Fibroblast of skin of abdomen (primary cell): Measurements from ENCODE around the gene EFCAB11.

Experiments
- DNase-seq: peaks from one replicate; pipeline ENCODE4 v3.0.0-alpha.2; 2013

Gene EFCAB11

GRCh38 chr14:89765346-89765745, 189.2 kb downstream of the EFCAB11 start:
- no peak for DNase-seq

GRCh38 chr14:89760086-89760485, 194.4 kb downstream of the EFCAB11 start:
- no peak for DNase-seq

DNA sequence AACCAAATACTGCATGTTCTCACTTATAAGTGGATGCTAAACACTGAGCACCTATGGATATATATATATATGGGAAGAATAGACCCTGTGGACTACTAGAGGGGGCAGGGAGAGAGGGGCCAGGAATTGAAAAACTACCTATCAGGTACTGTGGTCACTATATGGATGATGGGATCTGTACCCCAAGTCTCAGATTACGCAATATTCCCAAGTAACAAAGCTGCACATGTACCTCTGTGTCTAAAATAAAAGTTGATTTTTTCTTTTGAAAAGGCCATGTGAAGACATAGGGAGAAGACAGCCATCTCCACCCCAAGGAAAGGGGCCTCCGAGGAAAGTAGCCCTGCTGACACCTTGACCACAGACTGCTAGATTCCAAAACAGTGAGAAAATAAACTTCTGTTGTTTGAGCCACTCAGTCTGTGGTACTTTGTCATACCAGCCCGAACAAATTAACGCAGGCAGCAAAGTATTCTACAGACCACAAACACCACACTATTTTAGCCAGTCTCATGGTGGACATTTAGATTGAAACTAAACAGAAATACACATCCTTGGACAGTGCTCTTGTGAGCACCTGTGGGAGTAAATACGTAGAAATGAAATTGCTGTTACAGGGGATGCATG, 197.1 kb downstream of the EFCAB11 start:
- DNase-seq, result no peak

DNA sequence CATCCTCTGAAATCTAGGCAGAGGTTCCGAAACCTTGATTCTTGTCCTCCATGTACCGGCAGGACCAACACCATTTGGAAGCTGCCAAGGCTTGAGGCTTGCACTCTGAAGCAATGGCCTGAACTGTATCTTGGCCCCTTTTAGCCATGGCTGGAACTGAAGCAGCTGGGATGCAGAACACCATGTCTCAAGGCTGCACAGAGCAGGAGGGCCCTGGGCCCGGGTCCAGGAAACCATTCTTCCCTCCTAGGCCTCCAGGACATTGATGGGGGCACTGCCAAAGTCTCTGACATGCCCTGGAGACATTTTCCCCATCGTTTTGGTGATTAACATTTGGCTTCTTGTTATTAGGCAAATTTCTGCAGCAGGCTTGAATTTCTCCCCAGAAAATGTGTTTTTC, 198.7 kb downstream of the EFCAB11 start:
- DNase-seq, result no peak

DNA sequence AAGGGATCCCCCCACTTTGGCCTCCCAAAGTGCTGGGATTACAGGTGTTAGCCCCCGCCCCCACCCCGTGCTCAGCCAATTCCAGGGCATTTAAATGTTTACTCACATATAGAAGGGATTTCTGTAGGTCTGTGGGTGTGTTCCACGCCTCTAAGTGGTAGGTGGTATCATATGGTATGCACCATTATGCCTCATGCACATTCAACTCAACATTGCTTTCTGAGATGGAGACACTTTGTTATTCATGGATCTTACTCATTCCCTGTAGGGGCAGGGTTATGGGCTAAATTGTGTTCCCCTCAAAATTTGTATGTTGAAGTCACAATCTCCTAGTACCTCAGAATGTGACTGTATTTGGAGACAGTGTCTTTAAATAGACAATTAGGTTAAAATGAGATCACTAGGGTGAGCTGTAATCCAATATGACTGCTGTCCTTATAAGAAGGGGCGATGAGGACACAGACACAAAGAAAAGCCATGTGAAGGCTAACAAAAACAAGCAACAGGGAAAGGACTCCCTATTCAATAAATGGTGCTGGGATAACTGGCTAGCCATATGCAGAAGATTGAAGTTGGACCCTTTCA, 200.6 kb downstream of the EFCAB11 start:
- no peak for DNase-seq

DNA sequence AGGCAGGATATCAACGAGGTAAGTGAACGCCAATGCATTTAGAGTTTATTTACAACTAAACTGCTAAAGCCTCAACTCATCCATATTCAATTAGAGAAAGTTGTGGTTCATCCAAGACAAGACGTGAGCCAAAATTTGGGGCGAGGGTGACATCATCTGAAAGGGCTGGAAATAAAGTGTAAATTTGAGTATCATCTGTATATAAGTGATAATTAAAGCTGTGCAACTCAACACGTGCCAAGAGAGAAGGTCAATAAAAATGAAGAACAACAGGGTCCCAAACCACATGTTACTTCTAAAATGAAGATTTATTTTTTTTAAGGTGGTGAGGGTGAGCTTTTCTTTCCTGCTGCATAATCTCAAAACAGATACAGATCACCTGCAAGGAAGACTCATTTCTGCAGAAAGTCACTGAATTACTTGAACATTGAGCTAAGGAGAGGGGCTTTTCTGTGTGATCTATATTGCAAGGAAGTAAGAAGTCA, 203.6 kb downstream of the EFCAB11 start:
- no peak for DNase-seq

- DNase-seq, result no peak
Observed at GRCh38 chr14:89750281-89750755, 204.2 kb downstream of the EFCAB11 start.

GRCh38 chr14:89748004-89748403, 206.5 kb downstream of the EFCAB11 start:
- no peak for DNase-seq

GRCh38 chr14:89747126-89747525, 207.4 kb downstream of the EFCAB11 start:
- no peak for DNase-seq

GRCh38 chr14:89746654-89747053, 207.9 kb downstream of the EFCAB11 start:
- DNase-seq, result no peak

GRCh38 chr14:89746135-89746534, 208.4 kb downstream of the EFCAB11 start:
- DNase-seq, result no peak
